Lower leg skin (tissue), 3 donors: ENCODE measurements around the gene CPO.

Experiments used
- POLR2A ChIP-seq, 2 donors: fragments of 450-650 bp; IDR thresholded peaks; one replicate each; pipeline ENCODE4 v1.6.1; 2016 to 2017; ENCODE audit warnings: antibody characterized with exemption in 2 of 2, mild to moderate bottlenecking in 1 of 2, moderate library complexity in 1 of 2
- TF ChIP-seq, protein P1 (sequence below), 3 donors: fragments of 450-650 bp; IDR thresholded peaks; one replicate each; pipeline ENCODE4 v1.5.1; 2016; ENCODE audit warnings: antibody characterized with exemption in 3 of 3, mild to moderate bottlenecking in 3 of 3, moderate library complexity in 2 of 3

DNA sequence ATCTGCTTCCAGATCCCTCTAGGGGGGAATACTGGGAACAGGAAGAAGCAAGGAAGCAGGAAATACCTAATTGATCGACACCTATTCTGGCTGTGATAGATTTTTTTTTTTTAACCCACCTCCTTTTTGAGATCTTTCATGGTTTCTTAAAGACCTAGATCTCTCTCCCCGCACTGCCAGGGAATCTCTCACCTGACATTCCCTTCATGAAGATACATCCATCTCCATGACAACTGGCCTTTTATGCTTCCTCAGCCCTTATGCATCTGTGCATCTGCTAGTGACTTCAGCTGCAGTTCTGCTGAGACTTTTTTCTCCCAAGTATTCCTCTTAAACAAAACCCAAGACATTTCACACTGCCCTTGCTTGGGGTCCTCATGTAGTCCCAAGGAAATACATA lies 21.1 kb upstream of the CPO start:
- TF ChIP-seq, protein P1, sequence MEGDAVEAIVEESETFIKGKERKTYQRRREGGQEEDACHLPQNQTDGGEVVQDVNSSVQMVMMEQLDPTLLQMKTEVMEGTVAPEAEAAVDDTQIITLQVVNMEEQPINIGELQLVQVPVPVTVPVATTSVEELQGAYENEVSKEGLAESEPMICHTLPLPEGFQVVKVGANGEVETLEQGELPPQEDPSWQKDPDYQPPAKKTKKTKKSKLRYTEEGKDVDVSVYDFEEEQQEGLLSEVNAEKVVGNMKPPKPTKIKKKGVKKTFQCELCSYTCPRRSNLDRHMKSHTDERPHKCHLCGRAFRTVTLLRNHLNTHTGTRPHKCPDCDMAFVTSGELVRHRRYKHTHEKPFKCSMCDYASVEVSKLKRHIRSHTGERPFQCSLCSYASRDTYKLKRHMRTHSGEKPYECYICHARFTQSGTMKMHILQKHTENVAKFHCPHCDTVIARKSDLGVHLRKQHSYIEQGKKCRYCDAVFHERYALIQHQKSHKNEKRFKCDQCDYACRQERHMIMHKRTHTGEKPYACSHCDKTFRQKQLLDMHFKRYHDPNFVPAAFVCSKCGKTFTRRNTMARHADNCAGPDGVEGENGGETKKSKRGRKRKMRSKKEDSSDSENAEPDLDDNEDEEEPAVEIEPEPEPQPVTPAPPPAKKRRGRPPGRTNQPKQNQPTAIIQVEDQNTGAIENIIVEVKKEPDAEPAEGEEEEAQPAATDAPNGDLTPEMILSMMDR (IDR thresholded peaks at IDR 0.05) = no peak
- TF ChIP-seq POLR2A (IDR thresholded peaks at IDR 0.05) = no peak
